GM12878 (cell line): ENCODE measurements around the gene THOC6. TPM values are rescaled to one million over a fixed set of nuclear protein-coding genes. Genes with fewer than 3 reads are reported as not detected.

Experiments used
- ATAC-seq: fragments of 200-7000 bp; cut with Tn5 transposase; 3 replicates; pipeline ENCODE4 v1.9.1; 2020; ENCODE audit warnings: mild to moderate bottlenecking, moderate library complexity
- BruUV-seq: library from RNA; stranded (reverse); fragments of 400-500 nt; replicated peaks from 2 replicates; lab custom pipeline; 2021; lab: Mats Ljungman, UMichigan
- CTCF ChIA-PET: fragments of 300-600 bp; sonication (Branson Sonifier 250); formaldehyde crosslinking; extraction: SDS; loops from one replicate; lab custom pipeline; 2021; ENCODE audit warnings: inconsistent platforms; lab: Yijun Ruan, JAX
- POLR2A ChIA-PET: fragments of 350-600 bp; formaldehyde crosslinking; extraction: SDS; loops from one replicate; lab custom pipeline; 2021; ENCODE audit warnings: inconsistent platforms; lab: Charles Lee
- RAD21 ChIA-PET: fragments of 300-600 bp; sonication (Branson Sonifier 250); formaldehyde crosslinking; loops from one replicate; lab custom pipeline; 2023; ENCODE audit warnings: antibody characterized with exemption; ENCODE audit not compliant: unreplicated experiment; lab: Charles Lee
- SMC1A ChIA-PET: fragments of 300-600 bp; sonication (Branson Sonifier 250); formaldehyde crosslinking; loops from one replicate; lab custom pipeline; 2023; ENCODE audit not compliant: unreplicated experiment, uncharacterized antibody; lab: Charles Lee
- DNase-seq: peaks from one replicate; pipeline ENCODE4 v3.0.0-alpha.2; 2011; ENCODE audit warnings: low read depth, low spot score
- FAIRE-seq: peaks from 3 replicates; lab custom pipeline; 2011; peaks lifted over from hg19 to GRCh38; lab: Jason Lieb, UNC
- H2AFZ ChIP-seq: 2 replicates; pipeline ENCODE4 v1.6.0; 2011; ENCODE audit warnings: low read depth, low read length, control low read depth; ENCODE audit not compliant: control insufficient read depth
- H3K27ac ChIP-seq: 2 replicates; pipeline ENCODE4 v1.5.1; 2011; ENCODE audit warnings: control low read depth; ENCODE audit not compliant: control insufficient read depth, insufficient read depth
- H3K27me3 ChIP-seq, 2 experiments: replicated peaks in 1 of 2; 2 replicates each; pipeline versions ENCODE4 v1.6.0 to v1.6.1; 2011; ENCODE audit warnings: low read length in 1 of 2; ENCODE audit not compliant: control insufficient read depth in 2 of 2, insufficient read depth in 2 of 2
- H3K36me3 ChIP-seq, 2 experiments: 2 replicates each; pipeline ENCODE4 v1.5.1; 2011; ENCODE audit warnings: low read length in 1 of 2; ENCODE audit not compliant: control insufficient read depth in 2 of 2, insufficient read depth in 2 of 2
- H3K4me1 ChIP-seq: 2 replicates; pipeline ENCODE4 v1.6.1; 2011; ENCODE audit warnings: mild to moderate bottlenecking, low read length, moderate library complexity, mixed read lengths; ENCODE audit not compliant: control insufficient read depth, insufficient read depth
- H3K4me2 ChIP-seq: 2 replicates; pipeline ENCODE4 v1.6.0; 2011; ENCODE audit warnings: control low read depth; ENCODE audit not compliant: control insufficient read depth, insufficient read depth
- H3K4me3 ChIP-seq: fragments of 200-600 bp; sonication (generic); 2 replicates; pipeline ENCODE4 v1.5.1; 2016
- H3K79me2 ChIP-seq: 2 replicates; pipeline ENCODE4 v1.6.0; 2011; ENCODE audit warnings: low read length; ENCODE audit not compliant: control insufficient read depth, insufficient read depth
- H3K9ac ChIP-seq: 2 replicates; pipeline ENCODE4 v1.8.0; 2011; ENCODE audit warnings: low read length, control low read depth, mixed read lengths; ENCODE audit not compliant: control insufficient read depth, insufficient read depth
- H3K9me3 ChIP-seq: replicated peaks from 3 replicates; pipeline ENCODE4 v1.5.1; 2011; ENCODE audit warnings: mild to moderate bottlenecking, low read length; ENCODE audit not compliant: control insufficient read depth, insufficient read depth
- H4K20me1 ChIP-seq: 2 replicates; pipeline ENCODE4 v1.6.0; 2011; ENCODE audit not compliant: control insufficient read depth, insufficient read depth
- CEBPZ ChIP-seq: fragments of 150-350 bp; IDR thresholded peaks from 2 replicates; pipeline ENCODE4 v1.6.1; 2016; ENCODE audit warnings: low read depth, low read length
- CUX1 ChIP-seq: IDR thresholded peaks from 2 replicates; pipeline ENCODE4 v1.6.1; 2012; ENCODE audit warnings: improper control_type of control experiment, low read depth, low read length; ENCODE audit not compliant: insufficient replicate concordance
- NR2C1 ChIP-seq: fragments of 450-650 bp; IDR thresholded peaks from 2 replicates; pipeline ENCODE4 v1.6.1; 2017; ENCODE audit warnings: antibody characterized with exemption, mild to moderate bottlenecking, moderate library complexity
- PBX3 ChIP-seq: IDR thresholded peaks from 2 replicates; pipeline ENCODE4 v1.6.1; 2011; ENCODE audit warnings: mild to moderate bottlenecking, low read depth, low read length, moderate library complexity; ENCODE audit not compliant: insufficient replicate concordance
- POLR2AphosphoS2 ChIP-seq: IDR thresholded peaks from 2 replicates; pipeline ENCODE4 v1.6.1; 2011; ENCODE audit warnings: low read depth, mild to moderate bottlenecking, low read length, improper control_type of control experiment, moderate library complexity
- RCOR1 ChIP-seq: conservative IDR thresholded peaks from 2 replicates; pipeline ENCODE4 v1.6.1; 2012; ENCODE audit warnings: low read depth, low read length, improper control_type of control experiment
- STAT1 ChIP-seq: fragments of 450-650 bp; conservative IDR thresholded peaks from 2 replicates; pipeline ENCODE4 v1.6.1; 2014; ENCODE audit warnings: antibody characterized with exemption, mild to moderate bottlenecking
- TCF12 ChIP-seq: IDR thresholded peaks from 2 replicates; pipeline ENCODE4 v1.6.1; 2011; ENCODE audit warnings: low read depth, mild to moderate bottlenecking, low read length
- ZBTB11 ChIP-seq: fragments of 450-650 bp; formaldehyde crosslinking; IDR thresholded peaks from 2 replicates; pipeline ENCODE4 v1.5.0; 2022; ENCODE audit warnings: mild to moderate bottlenecking, missing genetic modification characterization
- ZNF24 ChIP-seq: fragments of 450-650 bp; IDR thresholded peaks from 2 replicates; pipeline ENCODE4 v1.6.1; 2017; ENCODE audit warnings: antibody characterized with exemption, mild to moderate bottlenecking
- WGBS: methylation state at CpG from one replicate; pipeline ENCODE4 v1.1.6; 2016; ENCODE audit warnings: low lambda C conversion rate; ENCODE audit not compliant: insufficient replicate concordance, insufficient coverage; ENCODE audit errors: missing lambda C conversion rate; 5-methylcytosine and 5-hydroxymethylcytosine counted together
- in situ Hi-C: fragments of 300-500 bp; cut with MboI; formaldehyde crosslinking; loops from 9 replicates; pipeline ENCODE4 v1.14.3; 2018; ENCODE audit warnings: mixed read lengths
- intact Hi-C: fragments of 100-400 bp; cut with micrococcal nuclease; formaldehyde crosslinking; loops from one replicate; pipeline ENCODE4 v1.14.2; 2022; ENCODE audit not compliant: unreplicated experiment
- polyA plus RNA-seq, 11 experiments: library from polyadenylated mRNA; depleted of rRNA in 4 of 11; unstranded in 6 of 11; stranded (reverse) in 5 of 11; fragments of >200 nt; fragmentation: Nextera tagmentation in 4 of 11; fragmentation: Illumina TruSeq in 1 of 11; extraction: Ambion mirVana in 4 of 11; extraction: Trizol in 1 of 11; gene quantifications; 1 replicate in 1 of 11; 2 replicates in 10 of 11; pipeline versions ENCODE4 v1.2.1 to v1.2.3, GENCODE V29; 2011 to 2016; ENCODE audit warnings: inconsistent platforms in 2 of 11, missing spikeins in 2 of 11, low read depth in 1 of 11
- total RNA-seq, 4 experiments: library from RNA; depleted of rRNA in 3 of 4; stranded (reverse); fragments of >200 nt in 3 of 4; fragmentation: Illumina TruSeq in 1 of 4; extraction: Trizol in 1 of 4; gene quantifications; 2 replicates each; pipeline versions ENCODE4 v1.2.1 to v1.2.3, GENCODE V29; 2013 to 2021

The THOC6 gene
- total and polyA plus RNA-seq, 10 of the 15 experiments (the other 5 are each of a cell fraction or from before 2014, with no cell fraction given) = 1.0 to 54.4 (median 27.9) TPM

- Histone ChIP-seq H3K4me3 (no peak overlapping the region), H3K9ac (no peak overlapping the region), H3K9me3 (no peaks in the 10 kb centered on the region), H3K27me3 (peaks cover 0 to 17% of the 10 kb centered on the region in 2 experiments), H3K79me2 (no peaks in the 10 kb centered on the region), H3K4me1 (peaks cover 17% of the 10 kb centered on the region), H3K4me2 (no peak overlapping the region), H4K20me1 (no peaks in the 10 kb centered on the region), H3K27ac (no peak overlapping the region), H2AFZ (no peak overlapping the region), H3K36me3 (no peaks in the 10 kb centered on the region)
- BruUV-seq = no TSS peak
- CTCF ChIA-PET = interaction anchor here (11.3 kb wide), 1 partner anchor 16 kb away, joined by 421 read pairs; the partner anchor contains the start of genes CLDN6, HCFC1R1, THOC6 and TNFRSF12A
- FAIRE-seq (no peak), ATAC-seq (no peak), DNase-seq (no peak)
- in situ Hi-C loops = no loop called here
- POLR2A ChIA-PET = interaction anchor here (1.6 kb wide), 1 partner anchor 9 kb away, joined by 5 read pairs; the partner anchor contains the start of gene TNFRSF12A
- SMC1A ChIA-PET = no interaction called here
- 76% methylated on average over 8 of the region's 8 CpGs for WGBS
- RAD21 ChIA-PET = interaction anchor here (1.2 to 2.1 kb wide), 2 partner anchors 10 to 18 kb away, joined by 5 to 7 read pairs; partner anchors contain the start of gene TNFRSF12A
- intact Hi-C loops = no loop called here
- TF ChIP-seq POLR2AphosphoS2 = no peak
- no peak for TF ChIP-seq CEBPZ
- no peak for TF ChIP-seq ZNF24
- no peak for TF ChIP-seq NR2C1
- no peak for TF ChIP-seq ZBTB11 (CRISPR knock-in tag)
- TF ChIP-seq TCF12 = no peak
- no peak for TF ChIP-seq RCOR1
- no peak for TF ChIP-seq STAT1
- no peak for TF ChIP-seq PBX3
- no peak for TF ChIP-seq CUX1
These were observed 13.3 kb upstream of the THOC6 start for GRCh38 chr16:3010510-3010909.
